Effector memory CD4-positive, alpha-beta T cell (primary cell): ENCODE measurements around the gene MRPL1.
"Not testable (repeated sequence)": the region's sequence is repeated elsewhere in the genome, so short reads cannot be mapped to it uniquely, and the experiment has no call there.

Experiments used
- DNase-seq, 3 donors: peaks; one replicate each; pipeline ENCODE4 v3.0.0-alpha.2; 2020
- H3K27ac ChIP-seq: 2 replicates; pipeline ENCODE4 v1.7.0; 2013; ENCODE audit warnings: mild to moderate bottlenecking, low read length, moderate library complexity; ENCODE audit not compliant: insufficient read depth, poor library complexity, severe bottlenecking
- H3K27me3 ChIP-seq: replicated peaks from 2 replicates; pipeline ENCODE4 v1.7.0; 2013; ENCODE audit warnings: mild to moderate bottlenecking, low read length; ENCODE audit not compliant: insufficient read depth, control insufficient read depth, poor library complexity, severe bottlenecking
- H3K36me3 ChIP-seq: 2 replicates; pipeline ENCODE4 v1.7.0; 2013; ENCODE audit warnings: mild to moderate bottlenecking, low read length, moderate library complexity; ENCODE audit not compliant: control insufficient read depth, insufficient read depth
- H3K4me1 ChIP-seq: 2 replicates; pipeline ENCODE4 v1.7.0; 2013; ENCODE audit warnings: low read length, mild to moderate bottlenecking; ENCODE audit not compliant: control insufficient read depth, insufficient read depth, poor library complexity, severe bottlenecking
- H3K4me3 ChIP-seq: 2 replicates; pipeline ENCODE4 v1.7.0; 2013; ENCODE audit warnings: low read length, low read depth, mild to moderate bottlenecking; ENCODE audit not compliant: insufficient read depth, poor library complexity, severe bottlenecking
- H3K9me3 ChIP-seq: 2 replicates; pipeline ENCODE4 v1.7.0; 2013; ENCODE audit warnings: mild to moderate bottlenecking, low read length, moderate library complexity; ENCODE audit not compliant: control insufficient read depth

Gene MRPL1

DNA sequence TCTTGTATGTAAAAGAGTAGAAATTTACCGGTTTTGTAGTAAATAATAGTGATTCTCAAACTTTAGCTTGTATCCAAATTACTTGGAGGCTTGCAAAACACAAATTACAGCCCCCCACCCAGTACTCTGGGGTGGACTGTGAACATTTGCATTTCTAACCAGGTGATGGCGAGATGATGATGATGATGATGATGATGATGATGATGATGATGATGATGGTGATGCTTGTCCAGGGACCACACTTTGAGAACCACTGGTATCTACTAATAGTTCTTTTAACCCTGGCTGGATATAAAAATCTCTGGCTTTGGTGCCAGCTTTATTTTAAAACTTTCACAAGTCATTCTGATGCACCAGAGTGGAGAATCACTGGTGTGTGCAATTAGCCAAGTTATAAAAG, 96.3 kb downstream of the MRPL1 start:
- peaks cover 2% of the 10 kb centered on the region for H3K36me3 ChIP-seq
- H3K4me1 ChIP-seq, result no peaks in the 10 kb centered on the region
- H3K9me3 ChIP-seq, result no peaks in the 10 kb centered on the region
- no peak for DNase-seq
- no peaks in the 10 kb centered on the region for H3K27me3 ChIP-seq
- H3K27ac ChIP-seq, result no peak overlapping the region
- no peak overlapping the region for H3K4me3 ChIP-seq

DNA sequence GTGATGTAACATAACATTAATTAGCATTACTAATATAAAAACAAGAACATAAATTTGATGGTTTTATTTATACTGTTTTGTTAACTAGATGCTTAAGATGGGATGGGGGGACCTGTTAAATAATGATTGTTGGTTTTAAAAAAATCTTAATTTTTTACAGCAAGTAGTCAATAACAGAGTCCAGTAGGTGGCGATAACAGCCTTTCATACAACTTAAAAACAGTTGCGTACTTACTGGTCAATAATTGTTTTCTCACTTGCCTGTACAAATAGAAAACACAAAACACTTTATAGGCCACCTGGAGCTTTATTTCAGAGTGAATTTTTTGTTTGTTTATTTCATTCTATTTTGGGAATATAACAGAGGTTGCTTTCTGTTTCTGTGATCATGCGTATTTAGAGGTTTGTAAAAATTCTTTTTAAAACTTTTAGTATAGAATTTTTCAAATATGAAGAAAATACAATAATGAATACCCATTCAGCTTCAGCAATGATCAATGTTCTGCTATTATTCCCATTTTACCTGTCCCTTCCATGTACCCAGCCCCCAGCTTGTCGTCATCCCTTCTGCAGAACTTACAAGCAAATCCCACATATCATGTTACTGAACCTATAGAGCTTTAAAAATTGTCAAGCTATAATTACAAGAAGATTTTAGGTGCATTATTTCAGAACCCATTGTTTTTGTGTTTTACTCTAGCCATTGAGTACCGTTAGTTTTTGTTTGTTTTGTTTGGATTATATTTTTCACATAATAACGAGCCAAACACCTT, 97.1 kb downstream of the MRPL1 start:
- DNase-seq, result no peak
- H3K4me3 ChIP-seq, result no peak overlapping the region
- no peaks in the 10 kb centered on the region for H3K36me3 ChIP-seq
- no peaks in the 10 kb centered on the region for H3K4me1 ChIP-seq
- no peaks in the 10 kb centered on the region for H3K9me3 ChIP-seq
- H3K27me3 ChIP-seq, result no peaks in the 10 kb centered on the region
- H3K27ac ChIP-seq, result no peak overlapping the region

DNA sequence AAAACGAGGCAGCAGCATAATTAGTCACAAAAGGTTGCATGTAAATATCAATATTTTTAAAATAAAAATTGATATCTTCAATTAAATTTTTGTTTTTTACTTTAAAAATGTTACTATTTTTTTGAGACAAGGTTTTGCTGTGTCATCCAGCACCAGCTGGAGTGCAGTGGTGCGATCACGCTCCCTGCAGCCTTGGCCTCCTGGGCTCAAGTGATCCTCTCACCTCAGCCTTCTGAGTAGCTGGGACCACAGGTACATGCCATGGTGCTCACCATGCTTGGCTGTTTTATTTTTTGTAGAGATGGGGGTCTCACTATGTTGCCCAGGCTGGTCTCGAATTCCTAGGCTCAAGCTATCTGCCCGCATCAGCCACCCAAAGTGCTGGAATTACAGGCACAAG, 97.7 kb downstream of the MRPL1 start:
- Histone ChIP-seq H3K4me3 (no peak overlapping the region), H3K27me3 (no peaks in the 10 kb centered on the region), H3K4me1 (no peaks in the 10 kb centered on the region), H3K9me3 (no peaks in the 10 kb centered on the region), H3K27ac (no peak overlapping the region), H3K36me3 (no peaks in the 10 kb centered on the region)
- no peak for DNase-seq

DNA sequence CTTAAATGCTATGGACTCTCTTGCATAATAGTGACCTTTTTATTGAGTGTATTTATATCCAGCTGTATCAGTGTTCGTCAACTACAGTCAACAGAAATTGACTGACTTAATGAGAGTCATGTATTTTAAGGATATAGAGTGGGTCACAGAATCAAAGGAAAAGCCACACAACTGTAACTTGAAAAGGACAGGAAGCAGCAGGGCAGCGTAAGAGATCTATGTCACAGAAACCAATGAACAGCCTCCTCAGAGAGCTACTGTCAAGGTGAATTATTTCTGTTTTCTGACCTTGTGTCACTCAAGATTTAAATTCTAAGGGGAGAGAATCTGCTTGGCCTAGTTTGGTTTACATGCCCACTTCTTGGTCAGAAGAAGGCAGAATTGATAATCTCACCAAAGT, 100.4 kb downstream of the MRPL1 start:
- Histone ChIP-seq H3K27ac (no peak overlapping the region), H3K4me3 (no peak overlapping the region), H3K27me3 (no peaks in the 10 kb centered on the region), H3K36me3 (no peaks in the 10 kb centered on the region), H3K9me3 (no peaks in the 10 kb centered on the region), H3K4me1 (no peaks in the 10 kb centered on the region)
- no peak for DNase-seq

DNA sequence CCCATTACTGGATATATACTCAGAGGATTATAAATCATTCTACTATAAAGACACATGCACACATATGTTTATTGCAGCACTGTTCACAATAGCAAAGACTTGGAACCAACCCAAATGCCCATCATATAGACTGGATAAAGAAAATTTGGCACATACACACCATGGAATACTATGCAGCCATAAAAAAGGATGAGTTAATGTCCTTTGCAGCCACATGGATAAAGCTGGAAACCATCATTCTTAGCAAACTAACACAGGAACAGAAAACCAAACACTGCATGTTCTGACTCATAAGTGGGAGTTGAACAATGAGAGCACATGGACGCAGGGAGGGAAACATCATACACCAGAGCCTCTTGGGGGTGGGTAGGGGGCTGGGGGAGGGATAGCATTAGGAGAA, 111.0 kb downstream of the MRPL1 start:
- H3K9me3 ChIP-seq, DNase-seq, H3K4me3 ChIP-seq, H3K4me1 ChIP-seq, H3K27me3 ChIP-seq, H3K36me3 ChIP-seq, H3K27ac ChIP-seq: not testable (repeated sequence)

GRCh38 chr4:77982900-77983540, 120.4 kb downstream of the MRPL1 start:
- not testable (repeated sequence) for H3K36me3 ChIP-seq, H3K27ac ChIP-seq, H3K4me1 ChIP-seq, H3K4me3 ChIP-seq, H3K27me3 ChIP-seq, H3K9me3 ChIP-seq, DNase-seq

DNA sequence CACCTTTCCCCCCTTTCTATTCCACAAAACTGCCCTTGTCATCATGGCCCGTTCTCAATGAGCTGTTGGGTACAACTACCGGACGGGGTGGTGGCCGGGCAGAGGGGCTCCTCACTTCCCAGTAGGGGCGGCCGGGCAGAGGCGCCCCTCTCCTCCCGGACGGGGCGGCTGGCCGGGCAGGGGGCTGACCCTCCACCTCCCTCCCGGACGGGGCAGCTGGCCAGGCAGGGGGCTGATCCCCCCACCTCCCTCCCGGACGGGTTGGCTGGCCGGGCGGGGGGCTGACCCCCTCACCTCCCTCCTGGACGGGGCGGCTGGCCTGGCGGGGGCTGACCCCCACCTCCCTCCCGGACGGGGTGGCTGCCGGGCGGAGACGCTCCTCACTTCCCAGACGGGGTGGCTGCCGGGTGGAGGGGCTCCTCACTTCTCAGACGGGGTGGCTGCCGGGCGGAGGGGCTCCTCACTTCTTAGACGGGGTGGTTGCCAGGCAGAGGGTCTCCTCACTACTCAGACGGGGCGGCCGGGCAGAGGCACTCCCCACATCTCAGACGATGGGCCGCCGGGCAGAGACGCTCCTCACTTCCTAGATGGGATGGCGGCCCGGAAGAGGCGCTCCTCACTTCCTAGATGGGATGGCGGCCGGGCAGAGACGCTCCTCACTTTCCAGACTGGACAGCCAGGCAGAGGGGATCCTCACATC, 121.1 kb downstream of the MRPL1 start:
- H3K4me3 ChIP-seq, H3K4me1 ChIP-seq, DNase-seq, H3K36me3 ChIP-seq, H3K27me3 ChIP-seq, H3K9me3 ChIP-seq, H3K27ac ChIP-seq: not testable (repeated sequence)

DNA sequence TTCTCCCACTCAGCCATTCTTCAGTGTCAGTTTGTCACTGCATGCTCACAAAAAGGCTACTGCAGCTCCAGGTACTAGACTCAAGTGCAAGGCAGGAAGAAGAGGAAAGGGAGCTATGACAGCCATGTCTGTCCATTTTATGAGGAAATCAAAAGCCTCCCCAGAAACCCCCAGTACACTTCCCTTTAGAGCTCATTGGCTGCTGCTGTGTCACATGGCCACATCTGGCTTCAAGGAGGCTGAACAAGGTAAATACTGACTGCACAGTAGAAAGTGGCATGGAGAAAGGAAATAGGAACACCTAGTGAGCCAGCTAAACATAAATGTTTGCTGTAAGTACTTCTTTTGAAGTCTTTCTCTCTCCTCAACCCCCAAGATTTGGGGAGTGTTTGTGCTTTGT, 127.3 kb downstream of the MRPL1 start:
- Histone ChIP-seq H3K4me3 (no peak overlapping the region), H3K27ac (no peak overlapping the region), H3K36me3 (no peaks in the 10 kb centered on the region), H3K4me1 (no peaks in the 10 kb centered on the region), H3K27me3 (no peaks in the 10 kb centered on the region), H3K9me3 (no peaks in the 10 kb centered on the region)
- DNase-seq, result no peak

DNA sequence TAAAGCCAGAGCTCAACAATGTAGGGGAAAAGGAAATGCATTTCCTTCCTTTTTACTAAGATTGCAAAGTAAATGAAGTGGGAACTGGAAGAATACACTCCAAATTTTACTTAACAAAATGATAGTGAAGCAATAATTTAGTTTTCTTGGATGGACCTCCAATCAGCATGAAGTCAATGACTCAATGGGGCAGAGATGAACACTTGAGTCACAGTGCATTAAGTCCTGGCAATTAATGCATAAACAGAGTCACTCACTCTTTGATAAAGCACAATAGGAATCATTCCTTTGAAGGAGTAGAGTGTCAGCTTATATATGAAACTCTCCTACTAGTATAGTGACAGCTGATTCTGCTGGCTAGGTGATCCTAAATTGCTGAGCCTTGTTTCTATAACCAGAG, 127.8 kb downstream of the MRPL1 start:
- DNase-seq, result no peak
- Histone ChIP-seq H3K4me1 (no peaks in the 10 kb centered on the region), H3K4me3 (no peak overlapping the region), H3K27ac (no peak overlapping the region), H3K9me3 (no peaks in the 10 kb centered on the region), H3K36me3 (no peaks in the 10 kb centered on the region), H3K27me3 (no peaks in the 10 kb centered on the region)

GRCh38 chr4:77990904-77991358, 128.3 kb downstream of the MRPL1 start:
- H3K27ac ChIP-seq, result no peak overlapping the region
- H3K9me3 ChIP-seq, result no peaks in the 10 kb centered on the region
- no peak overlapping the region for H3K4me3 ChIP-seq
- H3K4me1 ChIP-seq, result no peaks in the 10 kb centered on the region
- no peak for DNase-seq
- no peaks in the 10 kb centered on the region for H3K27me3 ChIP-seq
- no peaks in the 10 kb centered on the region for H3K36me3 ChIP-seq
